ENCODE measurements around the gene ANKRD12. TPM values are rescaled to one million over a fixed set of nuclear protein-coding genes. Genes with fewer than 3 reads are reported as not detected.

The ANKRD12 gene
- total RNA-seq, 1 experiment from 2014 or later = 43.4 TPM

- TF ChIP-seq SP1 (CRISPR knock-in tag; conservative IDR thresholded peaks at IDR 0.05) (no peak), ZNF281 (CRISPR knock-in tag; IDR thresholded peaks at IDR 0.05) (no peak), CDX4 (CRISPR knock-in tag; IDR thresholded peaks at IDR 0.05; ENCODE audit: borderline replicate concordance) (no peak), OVOL2 (CRISPR knock-in tag; IDR thresholded peaks at IDR 0.05; ENCODE audit: borderline replicate concordance) (no peak), HMGA2 (CRISPR knock-in tag; IDR thresholded peaks at IDR 0.05) (no peak), GTF2I (CRISPR knock-in tag; conservative IDR thresholded peaks at IDR 0.05) (no peak)
Observed at GRCh38 chr18:9329471-9329870, 192.9 kb downstream of the ANKRD12 start (continued).

- H3K27me3 Mint-ChIP-seq (ENCODE audit: low read depth) = peaks cover 21% of the 10 kb centered on the region
- CTCF ChIA-PET = interaction anchor here (1.1 kb wide), 1 partner anchor 186 kb away, joined by 3 read pairs; no protein-coding TSS in a partner anchor
- H3K4me1 Mint-ChIP-seq = peaks cover 5% of the 10 kb centered on the region; the same call in 1 of the 2 replicates
- ATAC-seq = no peak
- no peak for DNase-seq (ENCODE audit: low spot score)
- H3K4me3 Mint-ChIP-seq = no peak overlapping the region
- POLR2A ChIA-PET = no interaction called here
- no peak overlapping the region for H3K27ac Mint-ChIP-seq
- no peaks in the 10 kb centered on the region for H3K36me3 Mint-ChIP-seq
- peaks cover 9% of the 10 kb centered on the region for H3K9me3 Mint-ChIP-seq
- TF ChIP-seq FOXP1 (CRISPR knock-in tag; IDR thresholded peaks at IDR 0.05; ENCODE audit: borderline replicate concordance) = no peak
Observed at GRCh38 chr18:9330419-9330818, 193.8 kb downstream of the ANKRD12 start.

- DNase-seq (ENCODE audit: low spot score) (peak; percentile 54), ATAC-seq (peak; percentile 61)
- peaks cover 10% of the 10 kb centered on the region; the same call in 1 of the 2 replicates for H3K4me1 Mint-ChIP-seq
- H3K36me3 Mint-ChIP-seq = peaks cover 8% of the 10 kb centered on the region; the same call in 1 of the 2 replicates
- H3K9me3 Mint-ChIP-seq = peaks cover 6% of the 10 kb centered on the region
- H3K27ac Mint-ChIP-seq = peak overlapping the region; percentile 94
- peak overlapping the region; percentile 83 for H3K4me3 Mint-ChIP-seq
- CTCF ChIA-PET = interaction anchor here (0.6 to 2.0 kb wide), 25 partner anchors 10 to 1568 kb away, joined by 3 to 22 read pairs (median 4); partner anchors contain the start of gene ANKRD12
- POLR2A ChIA-PET = interaction anchor here (0.6 to 1.8 kb wide), 8 partner anchors 12 to 197 kb away, joined by 3 to 10 read pairs (median 5); partner anchors contain the start of gene ANKRD12
- peaks cover 27% of the 10 kb centered on the region for H3K27me3 Mint-ChIP-seq (ENCODE audit: low read depth)
- no peak for TF ChIP-seq FOXK1 (CRISPR knock-in tag; IDR thresholded peaks at IDR 0.05)
- TF ChIP-seq ESRRA (CRISPR knock-in tag; IDR thresholded peaks at IDR 0.05; ENCODE audit: borderline replicate concordance) = no peak
- no peak for TF ChIP-seq ZMAT4 (CRISPR knock-in tag; IDR thresholded peaks at IDR 0.05)
- TF ChIP-seq ETV6 (CRISPR knock-in tag; IDR thresholded peaks at IDR 0.05) = peak; percentile 53; the same call in 1 of the 2 replicates
- peak; percentile 79; the same call in 1 of the 2 replicates for TF ChIP-seq ZNF281 (CRISPR knock-in tag; IDR thresholded peaks at IDR 0.05)
- TF ChIP-seq IRF1 (CRISPR knock-in tag; IDR thresholded peaks at IDR 0.05) = peak; percentile 83; the same call in 1 of the 2 replicates
- TF ChIP-seq STAT6 (CRISPR knock-in tag; conservative IDR thresholded peaks at IDR 0.05; ENCODE audit: low read depth) = no peak
- no peak for TF ChIP-seq PRRX2 (CRISPR knock-in tag; IDR thresholded peaks at IDR 0.05)
- TF ChIP-seq E2F1 (CRISPR knock-in tag; IDR thresholded peaks at IDR 0.05) = peak; percentile 74
- TF ChIP-seq SMAD4 (CRISPR knock-in tag; IDR thresholded peaks at IDR 0.05) = no peak
- no peak for TF ChIP-seq ZNF416 (CRISPR knock-in tag; IDR thresholded peaks at IDR 0.05)
- no peak for TF ChIP-seq MXD4 (CRISPR knock-in tag; IDR thresholded peaks at IDR 0.05; ENCODE audit: borderline replicate concordance)
- TF ChIP-seq FOXP1 (CRISPR knock-in tag; IDR thresholded peaks at IDR 0.05; ENCODE audit: borderline replicate concordance) = 0 out of 2 replicates have a peak, but pooled peaks have one; percentile 72
Observed at GRCh38 chr18:9333441-9334328, 197.1 kb downstream of the ANKRD12 start.
